ENCODE data around the gene CLIP2.
"Not testable (repeated sequence)": the region's sequence is repeated elsewhere in the genome, so short reads cannot be mapped to it uniquely, and the experiment has no call there.

The CLIP2 gene

GRCh38 chr7:74376256-74377036 is 87.2 kb downstream of the CLIP2 start:
- no peak for FAIRE-seq

- no peak for FAIRE-seq
Observed at GRCh38 chr7:74379938-74380337, 90.7 kb downstream of the CLIP2 start.

- no peak for FAIRE-seq
Observed at GRCh38 chr7:74380720-74381119, 91.5 kb downstream of the CLIP2 start.

GRCh38 chr7:74384086-74384485 is 94.9 kb downstream of the CLIP2 start:
- FAIRE-seq = not testable (repeated sequence)

- not testable (repeated sequence) for FAIRE-seq
Observed at GRCh38 chr7:74384854-74385253, 95.6 kb downstream of the CLIP2 start.

- no peak for FAIRE-seq
Observed at GRCh38 chr7:74387606-74388005, 98.4 kb downstream of the CLIP2 start.

GRCh38 chr7:74388880-74389415 is 99.7 kb downstream of the CLIP2 start:
- no peak for FAIRE-seq

- not testable (repeated sequence) for FAIRE-seq
Observed at GRCh38 chr7:74393722-74394121, 104.5 kb downstream of the CLIP2 start.

- FAIRE-seq = not testable (repeated sequence)
Observed at GRCh38 chr7:74394601-74395000, 105.4 kb downstream of the CLIP2 start.

- FAIRE-seq = no peak
Observed at GRCh38 chr7:74395745-74396311, 106.6 kb downstream of the CLIP2 start.

GRCh38 chr7:74396993-74397392 is 107.8 kb downstream of the CLIP2 start:
- FAIRE-seq = no peak

GRCh38 chr7:74398426-74398825 is 109.2 kb downstream of the CLIP2 start:
- no peak for FAIRE-seq

- FAIRE-seq = no peak
Observed at GRCh38 chr7:74399006-74399405, 109.8 kb downstream of the CLIP2 start.

- FAIRE-seq = no peak
Observed at GRCh38 chr7:74400420-74401136, 111.4 kb downstream of the CLIP2 start.

GRCh38 chr7:74401137-74401859 is 112.1 kb downstream of the CLIP2 start:
- FAIRE-seq = no peak

- not testable (repeated sequence) for FAIRE-seq
Observed at GRCh38 chr7:74402668-74403067, 113.5 kb downstream of the CLIP2 start.

- FAIRE-seq = no peak
Observed at GRCh38 chr7:74403521-74404387, 114.5 kb downstream of the CLIP2 start.

- FAIRE-seq = no peak
Observed at GRCh38 chr7:74404388-74404700, 115.1 kb downstream of the CLIP2 start.

- FAIRE-seq = no peak
Observed at GRCh38 chr7:74404741-74405140, 115.5 kb downstream of the CLIP2 start.

GRCh38 chr7:74405191-74405898 is 116.1 kb downstream of the CLIP2 start:
- FAIRE-seq = no peak

- no peak for FAIRE-seq
Observed at GRCh38 chr7:74405899-74406512, 116.8 kb downstream of the CLIP2 start.
